HG03520 (cell line): ENCODE measurements around the gene NUP210L.

Experiments used
- ATAC-seq: cut with Tn5 transposase; IDR thresholded peaks from one replicate; pipeline ENCODE4 v1.9.1; 2021; ENCODE audit warnings: mild to moderate bottlenecking, moderate library complexity; ENCODE audit not compliant: unreplicated experiment

The NUP210L gene

GRCh38 chr1:153945795-153946621 is 208.9 kb downstream of the NUP210L start:
- peak; percentile 66 for ATAC-seq

GRCh38 chr1:153945131-153945794 is 209.6 kb downstream of the NUP210L start:
- ATAC-seq: no peak

- ATAC-seq: no peak
Measured at GRCh38 chr1:153944827-153945117, 210.1 kb downstream of the NUP210L start.

GRCh38 chr1:153944005-153944826 is 210.7 kb downstream of the NUP210L start:
- no peak for ATAC-seq

GRCh38 chr1:153942766-153943549 is 211.9 kb downstream of the NUP210L start:
- no peak for ATAC-seq
